HL-60 (cell line): ENCODE results near the gene PITPNB.

Source experiments
- GABPA ChIP-seq: IDR thresholded peaks from 2 replicates; pipeline ENCODE4 v1.6.1; 2012; ENCODE audit warnings: low read depth
- POLR2AphosphoS5 ChIP-seq: IDR thresholded peaks from 2 replicates; pipeline ENCODE4 v1.6.1; 2012; ENCODE audit warnings: low read depth
- SPI1 ChIP-seq: IDR thresholded peaks from 2 replicates; pipeline ENCODE4 v1.6.1; 2012; ENCODE audit warnings: low read depth, mild to moderate bottlenecking, borderline replicate concordance
- TF ChIP-seq, protein P1 (sequence below): IDR thresholded peaks from one replicate; pipeline ENCODE4 v1.5.1; 2011; ENCODE audit warnings: low read length, control low read depth, inconsistent platforms; ENCODE audit not compliant: insufficient read depth
- TF ChIP-seq, protein P2 (sequence below): IDR thresholded peaks from 2 replicates; pipeline ENCODE4 v1.6.1; 2012; ENCODE audit warnings: low read depth; ENCODE audit not compliant: insufficient replicate concordance

DNA sequence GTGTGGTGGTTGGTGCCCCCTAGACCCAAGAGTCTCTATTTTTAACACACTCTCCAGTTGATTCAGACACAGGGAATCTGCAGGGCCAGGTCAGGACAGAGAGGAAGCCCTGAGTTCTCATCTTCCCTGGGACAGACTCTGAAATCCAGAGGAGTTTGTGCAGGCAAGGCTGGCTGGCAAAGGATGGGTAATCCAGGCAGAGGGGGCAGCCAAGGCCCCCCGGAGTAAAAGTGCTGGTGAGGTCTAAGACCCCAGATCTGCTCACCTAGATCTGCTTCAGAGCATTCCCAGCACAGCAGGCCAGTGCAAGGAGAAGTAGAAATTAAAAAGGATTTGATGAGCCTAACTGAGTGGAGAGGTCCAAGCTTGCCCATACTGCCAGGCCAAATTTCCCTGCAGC, 76.9 kb downstream of the PITPNB start:
- TF ChIP-seq, protein P1, sequence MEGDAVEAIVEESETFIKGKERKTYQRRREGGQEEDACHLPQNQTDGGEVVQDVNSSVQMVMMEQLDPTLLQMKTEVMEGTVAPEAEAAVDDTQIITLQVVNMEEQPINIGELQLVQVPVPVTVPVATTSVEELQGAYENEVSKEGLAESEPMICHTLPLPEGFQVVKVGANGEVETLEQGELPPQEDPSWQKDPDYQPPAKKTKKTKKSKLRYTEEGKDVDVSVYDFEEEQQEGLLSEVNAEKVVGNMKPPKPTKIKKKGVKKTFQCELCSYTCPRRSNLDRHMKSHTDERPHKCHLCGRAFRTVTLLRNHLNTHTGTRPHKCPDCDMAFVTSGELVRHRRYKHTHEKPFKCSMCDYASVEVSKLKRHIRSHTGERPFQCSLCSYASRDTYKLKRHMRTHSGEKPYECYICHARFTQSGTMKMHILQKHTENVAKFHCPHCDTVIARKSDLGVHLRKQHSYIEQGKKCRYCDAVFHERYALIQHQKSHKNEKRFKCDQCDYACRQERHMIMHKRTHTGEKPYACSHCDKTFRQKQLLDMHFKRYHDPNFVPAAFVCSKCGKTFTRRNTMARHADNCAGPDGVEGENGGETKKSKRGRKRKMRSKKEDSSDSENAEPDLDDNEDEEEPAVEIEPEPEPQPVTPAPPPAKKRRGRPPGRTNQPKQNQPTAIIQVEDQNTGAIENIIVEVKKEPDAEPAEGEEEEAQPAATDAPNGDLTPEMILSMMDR: no peak
- TF ChIP-seq GABPA (no peak), POLR2AphosphoS5 (no peak), SPI1 (no peak)
- TF ChIP-seq, protein P2, sequence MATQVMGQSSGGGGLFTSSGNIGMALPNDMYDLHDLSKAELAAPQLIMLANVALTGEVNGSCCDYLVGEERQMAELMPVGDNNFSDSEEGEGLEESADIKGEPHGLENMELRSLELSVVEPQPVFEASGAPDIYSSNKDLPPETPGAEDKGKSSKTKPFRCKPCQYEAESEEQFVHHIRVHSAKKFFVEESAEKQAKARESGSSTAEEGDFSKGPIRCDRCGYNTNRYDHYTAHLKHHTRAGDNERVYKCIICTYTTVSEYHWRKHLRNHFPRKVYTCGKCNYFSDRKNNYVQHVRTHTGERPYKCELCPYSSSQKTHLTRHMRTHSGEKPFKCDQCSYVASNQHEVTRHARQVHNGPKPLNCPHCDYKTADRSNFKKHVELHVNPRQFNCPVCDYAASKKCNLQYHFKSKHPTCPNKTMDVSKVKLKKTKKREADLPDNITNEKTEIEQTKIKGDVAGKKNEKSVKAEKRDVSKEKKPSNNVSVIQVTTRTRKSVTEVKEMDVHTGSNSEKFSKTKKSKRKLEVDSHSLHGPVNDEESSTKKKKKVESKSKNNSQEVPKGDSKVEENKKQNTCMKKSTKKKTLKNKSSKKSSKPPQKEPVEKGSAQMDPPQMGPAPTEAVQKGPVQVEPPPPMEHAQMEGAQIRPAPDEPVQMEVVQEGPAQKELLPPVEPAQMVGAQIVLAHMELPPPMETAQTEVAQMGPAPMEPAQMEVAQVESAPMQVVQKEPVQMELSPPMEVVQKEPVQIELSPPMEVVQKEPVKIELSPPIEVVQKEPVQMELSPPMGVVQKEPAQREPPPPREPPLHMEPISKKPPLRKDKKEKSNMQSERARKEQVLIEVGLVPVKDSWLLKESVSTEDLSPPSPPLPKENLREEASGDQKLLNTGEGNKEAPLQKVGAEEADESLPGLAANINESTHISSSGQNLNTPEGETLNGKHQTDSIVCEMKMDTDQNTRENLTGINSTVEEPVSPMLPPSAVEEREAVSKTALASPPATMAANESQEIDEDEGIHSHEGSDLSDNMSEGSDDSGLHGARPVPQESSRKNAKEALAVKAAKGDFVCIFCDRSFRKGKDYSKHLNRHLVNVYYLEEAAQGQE: no peak
